C4-2B (cell line): ENCODE results near the gene JMJD4.

Source experiments
- H3K27ac ChIP-seq: fragments of 450-650 bp; 2 replicates; pipeline ENCODE4 v1.5.1; 2017
- CTCF ChIP-seq: fragments of 450-650 bp; conservative IDR thresholded peaks from 2 replicates; pipeline ENCODE4 v1.5.1; 2017; ENCODE audit warnings: mild to moderate bottlenecking
- ZFX ChIP-seq: fragments of 450-650 bp; IDR thresholded peaks from 2 replicates; pipeline ENCODE4 v1.6.1; 2017

The JMJD4 gene

GRCh38 chr1:227754958-227755357 is 19.9 kb upstream of the JMJD4 start:
- H3K27ac ChIP-seq = no peak overlapping the region
- TF ChIP-seq CTCF = no peak
- no peak for TF ChIP-seq ZFX

GRCh38 chr1:227753999-227754711 is 19.1 kb upstream of the JMJD4 start:
- TF ChIP-seq CTCF = no peak
- no peak for TF ChIP-seq ZFX
- no peak overlapping the region for H3K27ac ChIP-seq

- TF ChIP-seq CTCF (no peak), ZFX (no peak)
Observed at GRCh38 chr1:227749916-227750710, 15.0 kb upstream of the JMJD4 start.

GRCh38 chr1:227749225-227749624 is 14.1 kb upstream of the JMJD4 start:
- H3K27ac ChIP-seq = no peak overlapping the region
- TF ChIP-seq CTCF (no peak), ZFX (no peak)

More at GRCh38 chr1:227749916-227750710, 15.0 kb upstream of the JMJD4 start:
- no peak overlapping the region for H3K27ac ChIP-seq

- TF ChIP-seq ZFX = no peak
- TF ChIP-seq CTCF = no peak
- H3K27ac ChIP-seq = no peak overlapping the region
Observed at GRCh38 chr1:227748496-227749182, 13.5 kb upstream of the JMJD4 start.

- no peak overlapping the region for H3K27ac ChIP-seq
Observed at GRCh38 chr1:227747948-227748495, 12.9 kb upstream of the JMJD4 start.

More at GRCh38 chr1:227747948-227748495, 12.9 kb upstream of the JMJD4 start:
- TF ChIP-seq CTCF = no peak
- no peak for TF ChIP-seq ZFX
